Effector memory CD8-positive, alpha-beta T cell (primary cell): Measurements from ENCODE around the gene PLAC9.

Source experiments
- ATAC-seq: fragments of 150-1000 bp; cut with Tn5 transposase; replicated peaks from 2 replicates; pipeline ENCODE4 v1.10.0; 2021; ENCODE audit warnings: mild to moderate bottlenecking, moderate library complexity
- DNase-seq, 3 experiments: peaks; one replicate each; pipeline ENCODE4 v3.0.0; 2021
- H3K27ac Mint-ChIP-seq, 2 donors: one replicate each; pipeline ENCODE4 v1.8.0; 2022; ENCODE audit warnings: mild to moderate bottlenecking in 2 of 2, mixed read lengths in 2 of 2, moderate library complexity in 2 of 2
- H3K27me3 Mint-ChIP-seq, 2 donors: one replicate each; pipeline ENCODE4 v1.8.0; 2022; ENCODE audit warnings: mixed read lengths in 2 of 2
- H3K36me3 Mint-ChIP-seq: one replicate; pipeline ENCODE4 v1.8.0; 2022; ENCODE audit warnings: mild to moderate bottlenecking, moderate library complexity, mixed read lengths; ENCODE audit not compliant: insufficient read depth
- H3K4me1 Mint-ChIP-seq, 2 donors: one replicate each; pipeline ENCODE4 v1.8.0; 2022; ENCODE audit warnings: low read depth in 2 of 2, mixed read lengths in 2 of 2
- H3K4me3 Mint-ChIP-seq, 2 donors: one replicate each; pipeline ENCODE4 v1.8.0; 2022; ENCODE audit warnings: mild to moderate bottlenecking in 2 of 2, mixed read lengths in 2 of 2, moderate library complexity in 2 of 2
- H3K9me3 Mint-ChIP-seq, 2 donors: one replicate each; pipeline ENCODE4 v1.8.0; 2022; ENCODE audit warnings: mixed read lengths in 2 of 2

Gene PLAC9

GRCh38 chr10:80170026-80170425 lies 37.5 kb downstream of the PLAC9 start:
- no peak for DNase-seq
- peaks cover 65% of the 10 kb centered on the region for H3K36me3 Mint-ChIP-seq
- H3K4me1 Mint-ChIP-seq, result peaks cover 14 to 26% of the 10 kb centered on the region in 2 donors
- H3K4me3 Mint-ChIP-seq, result no peak overlapping the region
- no peaks in the 10 kb centered on the region for H3K9me3 Mint-ChIP-seq
- peak overlapping the region; percentile 72 to 86 for H3K27ac Mint-ChIP-seq
- H3K27me3 Mint-ChIP-seq, result no peaks in the 10 kb centered on the region
- no peak for ATAC-seq

- peak overlapping the region; percentile 72 to 83 for H3K27ac Mint-ChIP-seq
These were observed 38.1 kb downstream of the PLAC9 start for GRCh38 chr10:80170641-80171040.

GRCh38 chr10:80171248-80171660 lies 38.7 kb downstream of the PLAC9 start:
- ATAC-seq (no peak), DNase-seq (no peak)
- Mint-ChIP-seq H3K9me3 (no peaks in the 10 kb centered on the region), H3K27me3 (no peaks in the 10 kb centered on the region), H3K4me1 (peaks cover 18 to 21% of the 10 kb centered on the region in 2 donors), H3K27ac (peak overlapping the region; percentile 72 to 83), H3K4me3 (no peak overlapping the region), H3K36me3 (peaks cover 57% of the 10 kb centered on the region)

More at GRCh38 chr10:80170641-80171040, 38.1 kb downstream of the PLAC9 start:
- no peak overlapping the region for H3K4me3 Mint-ChIP-seq
- H3K36me3 Mint-ChIP-seq, result peaks cover 62% of the 10 kb centered on the region
- no peaks in the 10 kb centered on the region for H3K27me3 Mint-ChIP-seq
- no peaks in the 10 kb centered on the region for H3K9me3 Mint-ChIP-seq
- DNase-seq, result no peak
- ATAC-seq, result no peak
- peaks cover 17 to 25% of the 10 kb centered on the region in 2 donors for H3K4me1 Mint-ChIP-seq

GRCh38 chr10:80172896-80173295 lies 40.4 kb downstream of the PLAC9 start:
- no peak for ATAC-seq
- Mint-ChIP-seq H3K27ac (peak overlapping the region in 1 of 2 donors; percentile 63), H3K36me3 (peaks cover 48% of the 10 kb centered on the region), H3K27me3 (no peaks in the 10 kb centered on the region), H3K4me1 (peaks cover 30 to 35% of the 10 kb centered on the region in 2 donors), H3K4me3 (no peak overlapping the region), H3K9me3 (no peaks in the 10 kb centered on the region)
- DNase-seq, result no peak

- DNase-seq, result no peak
- peaks cover 45% of the 10 kb centered on the region for H3K36me3 Mint-ChIP-seq
- ATAC-seq, result no peak
- H3K27ac Mint-ChIP-seq, result peak overlapping the region in 1 of 2 donors; percentile 63
- no peak overlapping the region for H3K4me3 Mint-ChIP-seq
- H3K27me3 Mint-ChIP-seq, result no peaks in the 10 kb centered on the region
- no peaks in the 10 kb centered on the region for H3K9me3 Mint-ChIP-seq
- peaks cover 36 to 38% of the 10 kb centered on the region in 2 donors for H3K4me1 Mint-ChIP-seq
These were observed 40.9 kb downstream of the PLAC9 start for GRCh38 chr10:80173466-80173865.

GRCh38 chr10:80174641-80175395 lies 42.3 kb downstream of the PLAC9 start:
- DNase-seq (no peak), ATAC-seq (no peak)
- Mint-ChIP-seq H3K4me1 (peaks cover 41 to 44% of the 10 kb centered on the region in 2 donors), H3K27me3 (no peaks in the 10 kb centered on the region), H3K9me3 (no peaks in the 10 kb centered on the region), H3K4me3 (no peak overlapping the region), H3K27ac (peak overlapping the region in 1 of 2 donors; percentile 35), H3K36me3 (peaks cover 42% of the 10 kb centered on the region)

GRCh38 chr10:80176526-80176925 lies 44.0 kb downstream of the PLAC9 start:
- Mint-ChIP-seq H3K4me3 (peak overlapping the region in 1 of 2 donors; percentile 38), H3K4me1 (peaks cover 42 to 49% of the 10 kb centered on the region in 2 donors), H3K27ac (peak overlapping the region; percentile 41 to 85), H3K36me3 (peaks cover 38% of the 10 kb centered on the region), H3K9me3 (no peaks in the 10 kb centered on the region), H3K27me3 (no peaks in the 10 kb centered on the region)
- DNase-seq, result no peak
- no peak for ATAC-seq

GRCh38 chr10:80177781-80178636 lies 45.5 kb downstream of the PLAC9 start:
- Mint-ChIP-seq H3K27ac (peak overlapping the region; percentile 79 to 85), H3K4me1 (peaks cover 54 to 56% of the 10 kb centered on the region in 2 donors), H3K9me3 (no peaks in the 10 kb centered on the region), H3K4me3 (no peak overlapping the region), H3K36me3 (peaks cover 28% of the 10 kb centered on the region), H3K27me3 (no peaks in the 10 kb centered on the region)
- ATAC-seq (no peak), DNase-seq (no peak)

- peaks cover 66 to 77% of the 10 kb centered on the region in 2 donors for H3K4me1 Mint-ChIP-seq
- peaks cover 32% of the 10 kb centered on the region for H3K36me3 Mint-ChIP-seq
- no peaks in the 10 kb centered on the region for H3K9me3 Mint-ChIP-seq
- DNase-seq, result no peak
- no peak for ATAC-seq
- H3K27ac Mint-ChIP-seq, result no peak overlapping the region
- H3K4me3 Mint-ChIP-seq, result no peak overlapping the region
- H3K27me3 Mint-ChIP-seq, result no peaks in the 10 kb centered on the region
These were observed 50.5 kb downstream of the PLAC9 start for GRCh38 chr10:80182986-80183385.

- Mint-ChIP-seq H3K27me3 (no peaks in the 10 kb centered on the region), H3K27ac (no peak overlapping the region), H3K4me1 (peaks cover 66 to 75% of the 10 kb centered on the region in 2 donors), H3K36me3 (peaks cover 33% of the 10 kb centered on the region), H3K4me3 (no peak overlapping the region), H3K9me3 (no peaks in the 10 kb centered on the region)
- DNase-seq (no peak), ATAC-seq (no peak)
These were observed 50.9 kb downstream of the PLAC9 start for GRCh38 chr10:80183436-80183835.

GRCh38 chr10:80184291-80184690 lies 51.8 kb downstream of the PLAC9 start:
- H3K36me3 Mint-ChIP-seq, result peaks cover 33% of the 10 kb centered on the region
- ATAC-seq (no peak), DNase-seq (no peak)
- peaks cover 66 to 76% of the 10 kb centered on the region in 2 donors for H3K4me1 Mint-ChIP-seq
- no peaks in the 10 kb centered on the region for H3K9me3 Mint-ChIP-seq
- H3K27ac Mint-ChIP-seq, result peak overlapping the region in 1 of 2 donors; percentile 83
- no peaks in the 10 kb centered on the region for H3K27me3 Mint-ChIP-seq
- H3K4me3 Mint-ChIP-seq, result no peak overlapping the region

GRCh38 chr10:80185578-80186299 lies 53.2 kb downstream of the PLAC9 start:
- ATAC-seq (no peak), DNase-seq (no peak)
- Mint-ChIP-seq H3K27me3 (no peaks in the 10 kb centered on the region), H3K27ac (peak overlapping the region; percentile 82 to 90), H3K9me3 (no peaks in the 10 kb centered on the region), H3K4me1 (peaks cover 64 to 77% of the 10 kb centered on the region in 2 donors), H3K4me3 (peak overlapping the region; percentile 46), H3K36me3 (peaks cover 24% of the 10 kb centered on the region)

- Mint-ChIP-seq H3K36me3 (peaks cover 24% of the 10 kb centered on the region), H3K27me3 (no peaks in the 10 kb centered on the region), H3K27ac (peak overlapping the region; percentile 82 to 90), H3K4me3 (peak overlapping the region; percentile 46), H3K4me1 (peaks cover 62 to 74% of the 10 kb centered on the region in 2 donors), H3K9me3 (no peaks in the 10 kb centered on the region)
- ATAC-seq, result no peak
- DNase-seq, result no peak
These were observed 54.0 kb downstream of the PLAC9 start for GRCh38 chr10:80186364-80187012.
